ENCODE data around the gene ZBTB20. TPM values are rescaled to one million over a fixed set of nuclear protein-coding genes. Genes with fewer than 3 reads are reported as not detected.

The ZBTB20 gene
- total RNA-seq, 1 donor from 2014 or later = 62.0 TPM

DNA sequence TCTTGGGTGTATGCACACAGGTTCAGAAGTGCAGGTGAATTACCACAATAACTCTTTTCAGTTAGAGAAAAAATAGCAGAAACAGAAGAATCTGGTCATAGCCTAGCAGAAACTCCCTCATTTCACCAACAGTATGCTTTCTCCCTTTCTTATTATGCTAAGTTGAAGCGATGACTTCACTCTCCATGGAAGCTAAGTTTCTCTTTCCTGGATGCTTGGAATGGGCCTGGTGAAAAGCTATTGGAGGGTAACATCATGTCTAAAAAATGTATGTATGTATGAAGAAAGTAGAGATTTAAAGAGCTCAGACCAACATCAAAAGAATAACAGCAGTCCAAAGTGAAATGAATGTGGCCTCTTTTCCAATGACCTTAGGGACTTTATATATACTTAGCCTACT, 707.8 kb downstream of the ZBTB20 start:
- TF ChIP-seq CTCF (IDR thresholded peaks at IDR 0.05; ENCODE audit: borderline replicate concordance) = no peak
- Histone ChIP-seq H3K4me3 (no peak overlapping the region), H3K4me1 (peaks cover 89% of the 10 kb centered on the region), H3K27me3 (ENCODE audit: low read depth) (no peaks in the 10 kb centered on the region), H3K36me3 (no peaks in the 10 kb centered on the region), H3K9me3 (replicated peaks) (no peaks in the 10 kb centered on the region), H3K27ac (replicated peaks) (no peak overlapping the region)
- no peak for DNase-seq
- intact Hi-C loops (cut with micrococcal nuclease) = no loop called here

DNA sequence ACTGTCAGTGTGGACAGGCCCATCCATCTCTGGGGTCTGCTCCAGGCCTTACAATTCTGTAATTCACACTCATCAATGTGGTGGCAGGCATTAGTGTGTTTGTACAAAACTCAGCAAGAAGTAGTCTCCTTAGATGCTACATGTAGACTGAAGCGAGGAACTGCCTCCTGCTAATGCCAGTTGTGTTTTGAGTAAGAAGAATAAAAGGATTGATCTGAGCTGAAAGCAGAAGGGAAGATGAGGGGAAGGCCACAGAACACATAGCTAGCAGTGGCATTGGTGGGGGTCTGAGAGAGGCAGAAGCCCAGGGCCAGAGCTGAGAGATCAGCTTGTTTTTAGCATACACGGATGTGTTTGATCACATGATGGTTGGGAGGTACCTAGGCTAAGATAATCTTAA, 709.2 kb downstream of the ZBTB20 start:
- no peaks in the 10 kb centered on the region for H3K36me3 ChIP-seq
- H3K27me3 ChIP-seq (ENCODE audit: low read depth) = no peaks in the 10 kb centered on the region
- H3K9me3 ChIP-seq (replicated peaks) = no peaks in the 10 kb centered on the region
- no peak for DNase-seq
- peaks cover 75% of the 10 kb centered on the region for H3K4me1 ChIP-seq
- H3K27ac ChIP-seq (replicated peaks) = no peak overlapping the region
- intact Hi-C loops (cut with micrococcal nuclease) = no loop called here
- no peak overlapping the region for H3K4me3 ChIP-seq
- no peak for TF ChIP-seq CTCF (IDR thresholded peaks at IDR 0.05; ENCODE audit: borderline replicate concordance)

DNA sequence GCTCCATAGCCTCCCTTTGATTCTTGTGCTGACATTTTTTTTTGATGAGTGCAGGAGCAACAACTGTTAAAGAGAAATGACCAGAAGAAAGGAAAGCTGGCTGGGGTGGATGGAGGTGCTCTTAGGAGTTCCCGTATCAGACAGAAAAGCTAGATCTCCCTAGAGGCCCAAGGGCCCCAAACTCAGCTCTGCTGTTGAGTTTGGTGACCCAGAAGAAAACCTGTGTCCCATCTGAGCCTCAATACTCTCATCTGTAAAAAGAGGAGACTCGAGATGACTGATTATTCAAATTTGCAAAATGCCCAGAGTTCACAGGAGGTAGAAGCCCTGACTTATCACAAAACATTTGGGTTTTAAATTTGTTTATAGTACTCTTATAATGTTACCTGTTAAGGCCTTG, 710.9 kb downstream of the ZBTB20 start:
- peaks cover 67% of the 10 kb centered on the region for H3K4me1 ChIP-seq
- no peak for DNase-seq
- H3K27ac ChIP-seq (replicated peaks) = no peak overlapping the region
- H3K27me3 ChIP-seq (ENCODE audit: low read depth) = no peaks in the 10 kb centered on the region
- intact Hi-C loops (cut with micrococcal nuclease) = no loop called here
- H3K36me3 ChIP-seq = no peaks in the 10 kb centered on the region
- no peaks in the 10 kb centered on the region for H3K9me3 ChIP-seq (replicated peaks)
- no peak for TF ChIP-seq CTCF (IDR thresholded peaks at IDR 0.05; ENCODE audit: borderline replicate concordance)
- no peak overlapping the region for H3K4me3 ChIP-seq

DNA sequence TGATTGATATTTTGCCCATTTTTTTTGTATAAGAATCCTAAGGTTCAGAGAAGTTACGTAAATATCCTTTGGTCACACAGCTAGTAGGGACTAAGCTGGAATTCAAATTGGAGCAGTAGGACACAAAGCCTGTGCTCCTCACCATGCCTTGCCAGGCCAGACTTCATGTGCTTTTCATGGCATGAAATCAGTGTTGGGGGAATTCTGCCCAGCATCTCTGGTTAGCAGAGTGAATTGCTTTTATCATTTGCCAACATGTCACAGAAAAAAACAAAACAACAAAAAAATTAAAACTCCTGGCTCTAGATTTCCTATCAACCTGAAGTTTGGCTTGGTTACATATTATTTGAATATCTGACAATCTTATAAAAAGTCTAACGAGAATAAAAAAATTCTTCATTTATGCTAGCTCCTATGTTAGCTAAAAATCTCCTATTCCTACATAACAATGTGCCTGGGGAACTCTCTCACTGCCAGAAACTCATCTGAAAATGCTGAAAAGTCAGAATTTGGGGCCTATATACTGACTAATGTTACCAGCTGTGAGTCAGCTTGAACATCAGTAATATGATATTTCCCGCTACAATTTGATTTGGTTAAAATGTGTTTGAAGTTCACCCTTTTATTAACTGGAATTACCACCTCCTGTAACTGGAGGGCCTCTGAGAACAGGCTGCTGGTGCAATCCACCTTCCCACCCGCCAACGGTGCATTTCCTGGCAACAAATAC, 711.5 kb downstream of the ZBTB20 start:
- H3K4me1 ChIP-seq = peaks cover 61% of the 10 kb centered on the region
- intact Hi-C loops (cut with micrococcal nuclease) = no loop called here
- no peak for DNase-seq

DNA sequence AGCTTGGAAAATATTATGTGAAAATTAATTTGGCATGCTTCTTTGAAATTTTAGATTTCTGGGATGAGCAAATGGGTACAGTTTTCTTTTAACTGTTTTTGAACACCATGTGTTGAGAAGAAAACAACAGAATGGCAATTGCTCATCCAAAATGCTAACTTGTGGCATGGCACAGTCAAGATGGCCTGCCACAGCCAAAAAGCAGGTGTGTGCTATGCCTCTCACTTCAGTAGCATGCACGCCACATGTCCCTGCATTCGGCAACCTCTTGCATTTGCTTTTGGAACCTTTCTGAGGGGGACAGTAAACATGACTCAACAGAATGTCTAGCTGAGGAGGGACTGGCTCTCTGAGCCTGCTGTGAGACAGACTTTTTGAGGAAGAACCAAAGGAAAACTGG, 714.8 kb downstream of the ZBTB20 start:
- peaks cover 29% of the 10 kb centered on the region for H3K4me1 ChIP-seq
- H3K4me3 ChIP-seq = no peak overlapping the region
- intact Hi-C loops (cut with micrococcal nuclease) = no loop called here
- H3K27me3 ChIP-seq (ENCODE audit: low read depth) = no peaks in the 10 kb centered on the region
- no peak for DNase-seq
- no peaks in the 10 kb centered on the region for H3K9me3 ChIP-seq (replicated peaks)
- TF ChIP-seq CTCF (IDR thresholded peaks at IDR 0.05; ENCODE audit: borderline replicate concordance) = no peak
- no peaks in the 10 kb centered on the region for H3K36me3 ChIP-seq
- no peak overlapping the region for H3K27ac ChIP-seq (replicated peaks)

More for the DNA sequence above, 711.5 kb downstream of the ZBTB20 start:
- H3K36me3 ChIP-seq = no peaks in the 10 kb centered on the region
- no peaks in the 10 kb centered on the region for H3K9me3 ChIP-seq (replicated peaks)
- H3K27me3 ChIP-seq (ENCODE audit: low read depth) = no peaks in the 10 kb centered on the region
- no peak overlapping the region for H3K27ac ChIP-seq (replicated peaks)
- H3K4me3 ChIP-seq = no peak overlapping the region
- TF ChIP-seq CTCF (IDR thresholded peaks at IDR 0.05; ENCODE audit: borderline replicate concordance) = no peak
